Activated CD4-positive, alpha-beta T cell treated with anti-CD3 and anti-CD28 coated beads, Interleukin-2, amount 50 U/mL, for 16 hours (primary cell): ENCODE data around the gene C10orf88.

Experiments
- DNase-seq: peaks from one replicate; pipeline ENCODE4 v3.0.0-alpha.2; 2020

C10orf88 gene

GRCh38 chr10:122953902-122954730 lies at the start of gene C10orf88:
Gene C10orf88, minus strand, starts transcription at chr10:122954227. Its CDS starts 49 bp downstream, at chr10:122954178.
- DNase-seq = peak; percentile 98

- no peak for DNase-seq
Measured at GRCh38 chr10:123001370-123001769, 47.3 kb upstream of the C10orf88 start.

DNA sequence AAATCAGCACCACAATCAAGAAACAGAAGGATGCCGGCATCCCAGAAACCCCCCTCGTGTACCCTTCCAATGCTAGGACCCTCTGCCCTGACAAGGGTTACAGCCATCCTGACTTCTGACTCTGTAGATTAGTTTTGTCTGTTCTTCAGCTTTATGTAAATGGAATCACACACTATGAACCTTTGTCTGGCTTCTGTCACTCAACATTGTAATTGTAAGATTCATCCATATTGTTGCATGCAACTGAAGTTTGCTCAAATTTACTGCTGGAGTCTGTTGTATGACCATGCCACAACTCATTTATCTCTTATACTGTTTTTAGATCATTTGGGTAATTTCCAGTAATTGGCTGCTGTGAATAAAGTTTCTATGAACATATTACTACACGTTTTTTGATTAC lies 46.1 kb upstream of the C10orf88 start:
- no peak for DNase-seq

DNA sequence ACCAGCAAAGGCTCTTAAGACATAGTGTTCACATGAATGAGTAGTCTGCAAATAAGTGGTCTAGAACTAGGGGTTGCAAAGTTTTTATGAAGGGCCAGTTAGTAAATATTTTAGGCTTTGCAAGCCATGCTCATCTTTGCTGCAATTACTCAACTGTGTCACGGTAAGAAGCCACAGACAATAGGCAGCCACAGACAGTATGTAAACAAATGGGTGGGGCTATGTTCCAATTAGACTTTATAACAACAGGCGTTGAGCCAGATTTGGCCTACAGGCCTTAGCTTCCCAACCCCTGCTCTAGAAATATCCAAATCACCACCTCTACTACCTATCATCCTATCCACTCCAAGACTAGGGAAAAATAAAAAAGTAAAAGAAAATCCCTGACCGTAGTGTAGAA lies 45.3 kb upstream of the C10orf88 start:
- no peak for DNase-seq

DNA sequence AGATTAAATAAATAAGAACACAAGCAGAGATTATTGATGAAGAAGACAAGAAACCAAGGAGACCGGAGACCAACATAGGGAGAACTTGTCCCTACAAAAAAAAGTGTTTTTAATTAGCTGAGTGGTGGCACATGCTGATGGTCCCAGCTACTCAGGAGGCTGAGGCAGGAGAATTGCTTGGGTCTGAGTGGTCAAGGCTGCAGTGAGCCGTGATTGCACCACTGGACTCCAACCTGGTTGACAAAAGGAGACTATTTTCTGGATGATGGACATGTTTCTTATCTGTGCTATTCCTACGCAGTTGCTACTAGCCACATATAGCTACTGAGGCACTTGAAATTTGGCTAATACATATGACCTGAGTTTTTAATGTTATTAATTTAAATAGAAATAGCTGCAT lies 44.9 kb upstream of the C10orf88 start:
- no peak for DNase-seq

DNA sequence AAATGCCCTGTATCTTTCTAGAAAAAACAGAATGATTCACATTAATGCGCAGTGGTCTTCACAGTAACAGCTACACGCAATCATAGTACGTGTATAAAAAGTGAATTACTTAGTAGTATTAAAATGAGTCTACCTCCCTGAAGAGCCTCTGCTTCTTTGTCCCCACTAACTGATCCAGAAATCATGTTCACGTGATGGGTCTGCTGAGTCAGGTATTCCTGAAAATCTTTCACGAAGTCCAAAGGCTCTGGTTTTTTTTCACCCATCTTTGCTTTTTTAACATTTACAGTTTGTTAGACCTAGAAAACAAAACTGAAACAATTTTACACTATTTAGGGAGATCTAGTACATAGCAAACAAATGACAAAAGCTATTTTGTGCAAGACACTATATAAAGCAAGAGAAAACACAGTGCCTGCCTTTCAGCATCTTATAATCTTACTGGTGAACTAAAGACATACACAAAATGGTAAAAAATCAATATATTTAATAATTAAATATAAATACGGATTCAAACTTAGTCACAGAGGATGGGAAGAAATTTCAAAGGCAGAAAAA lies 44.4 kb upstream of the C10orf88 start:
- DNase-seq = no peak

DNA sequence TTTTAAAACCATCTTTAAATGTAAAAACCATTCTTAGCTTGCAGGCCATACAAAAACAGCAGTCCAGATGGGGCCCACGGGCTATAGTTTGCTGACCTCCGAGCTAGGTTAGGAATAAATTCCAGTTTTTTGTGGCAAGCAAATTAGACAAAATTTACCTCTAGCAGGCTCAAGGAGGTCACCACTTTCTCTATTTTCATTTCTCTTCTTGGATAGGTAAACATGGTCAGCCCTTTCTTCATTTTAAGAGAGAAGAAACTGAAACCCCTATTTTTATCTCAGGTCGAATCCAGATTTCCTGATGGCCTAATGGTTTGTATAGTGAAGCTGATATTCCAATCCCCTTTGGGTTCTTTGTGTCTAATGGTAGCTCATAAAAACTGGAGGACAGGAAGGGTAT lies 43.8 kb upstream of the C10orf88 start:
- no peak for DNase-seq

DNA sequence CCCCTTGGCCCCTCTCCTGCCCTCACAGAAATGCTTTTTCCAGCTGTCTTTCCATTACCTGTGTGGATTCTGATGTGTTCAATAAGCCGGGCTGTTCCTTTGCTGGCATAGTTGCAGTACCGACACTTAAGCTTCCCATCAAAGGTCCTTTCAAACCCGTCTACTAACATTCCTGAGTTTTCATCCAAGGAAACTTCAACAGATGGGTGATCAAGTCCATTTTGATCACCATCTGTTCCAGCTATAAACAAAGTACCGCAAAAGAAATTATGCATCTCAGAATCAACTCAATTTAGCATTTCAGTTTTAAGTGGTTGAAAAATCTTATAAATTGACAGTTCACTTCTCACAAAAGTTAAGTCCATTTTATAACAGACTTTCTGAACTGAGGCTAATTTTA lies 41.9 kb upstream of the C10orf88 start:
- no peak for DNase-seq

- no peak for DNase-seq
Measured at GRCh38 chr10:122993797-122994336, 39.8 kb upstream of the C10orf88 start.

DNA sequence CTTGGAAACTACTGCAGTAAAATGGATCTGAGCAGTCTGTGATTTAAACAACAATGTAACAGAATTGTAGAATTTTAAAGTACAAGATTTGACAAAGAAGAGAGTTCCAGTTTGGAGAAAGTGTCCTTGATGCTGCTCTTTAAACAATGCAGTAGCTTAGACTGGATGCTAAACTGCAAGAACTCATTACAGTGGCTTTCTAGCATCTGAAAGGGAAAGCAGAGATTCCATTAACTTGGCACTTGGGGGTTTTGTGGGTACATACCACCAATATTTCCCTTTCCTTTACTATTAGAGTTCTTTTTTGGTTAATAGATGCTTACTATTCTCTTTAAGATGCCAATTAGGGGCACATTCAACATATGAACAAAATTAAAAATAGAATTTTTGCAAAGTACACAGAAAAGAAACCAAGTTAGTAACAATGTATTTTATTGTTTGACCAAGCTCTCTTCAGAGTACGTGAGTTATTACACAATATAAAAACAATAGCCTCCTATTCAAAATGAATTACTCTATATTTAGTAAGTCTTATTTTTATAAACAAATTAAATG lies 38.1 kb upstream of the C10orf88 start:
- DNase-seq = no peak

DNA sequence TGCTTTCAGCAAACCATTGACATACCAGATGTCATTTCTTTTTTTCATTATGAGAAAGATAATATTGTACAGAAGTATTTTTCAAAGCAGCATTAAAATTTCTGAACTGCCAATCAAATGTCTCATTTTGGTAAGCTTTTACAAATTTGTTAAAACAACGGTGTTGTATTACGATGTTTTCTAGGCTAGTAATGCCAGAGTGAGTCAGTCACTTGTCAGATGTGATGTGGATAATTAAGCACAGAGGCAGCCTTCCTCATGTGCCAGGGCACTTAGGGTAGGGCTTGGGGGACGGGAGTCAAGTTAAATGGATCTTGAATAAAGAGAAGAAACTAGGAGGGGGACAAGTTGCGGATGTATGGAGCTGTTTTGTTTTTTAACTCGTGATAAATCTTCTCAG lies 36.3 kb upstream of the C10orf88 start:
- DNase-seq = no peak

- DNase-seq = no peak
Measured at GRCh38 chr10:122988501-122988900, 34.5 kb upstream of the C10orf88 start.

DNA sequence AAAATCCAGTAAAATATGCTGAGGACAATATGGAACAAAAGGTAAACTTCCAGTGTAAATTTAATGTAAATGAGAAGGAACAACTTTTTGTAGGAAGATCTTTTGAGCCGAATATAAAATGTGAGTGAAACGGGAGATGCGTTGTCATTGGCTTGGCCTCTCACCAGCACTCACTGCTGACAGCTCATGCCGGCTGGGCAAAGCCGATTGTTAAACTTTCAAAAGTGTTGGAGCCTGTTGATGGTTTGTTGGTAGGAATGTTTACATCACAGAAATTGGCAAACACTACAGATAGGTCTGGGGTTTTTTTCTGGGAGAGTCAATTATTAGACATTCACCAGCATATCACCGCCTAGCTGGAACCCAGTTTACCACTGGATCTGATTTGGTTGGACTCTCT lies 32.3 kb upstream of the C10orf88 start:
- no peak for DNase-seq

DNA sequence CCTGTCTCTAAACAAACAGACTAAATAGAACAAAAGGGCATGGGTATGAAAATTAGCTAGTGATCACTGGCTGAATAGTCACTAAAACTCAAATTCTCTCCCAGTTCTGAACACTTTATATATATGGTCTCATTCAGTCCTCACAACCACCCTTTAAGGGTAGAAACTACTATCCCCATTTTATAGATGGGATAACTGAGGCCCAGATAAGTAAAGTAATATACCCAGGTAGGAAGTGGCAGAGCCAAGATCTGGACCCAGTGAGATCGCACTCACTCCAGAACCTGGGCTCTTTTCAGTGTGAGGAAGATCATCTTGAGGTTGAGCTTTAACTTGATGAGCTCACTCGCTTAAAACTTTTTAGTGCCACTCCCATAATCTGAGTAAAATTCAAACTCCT lies 30.7 kb upstream of the C10orf88 start:
- DNase-seq = no peak

DNA sequence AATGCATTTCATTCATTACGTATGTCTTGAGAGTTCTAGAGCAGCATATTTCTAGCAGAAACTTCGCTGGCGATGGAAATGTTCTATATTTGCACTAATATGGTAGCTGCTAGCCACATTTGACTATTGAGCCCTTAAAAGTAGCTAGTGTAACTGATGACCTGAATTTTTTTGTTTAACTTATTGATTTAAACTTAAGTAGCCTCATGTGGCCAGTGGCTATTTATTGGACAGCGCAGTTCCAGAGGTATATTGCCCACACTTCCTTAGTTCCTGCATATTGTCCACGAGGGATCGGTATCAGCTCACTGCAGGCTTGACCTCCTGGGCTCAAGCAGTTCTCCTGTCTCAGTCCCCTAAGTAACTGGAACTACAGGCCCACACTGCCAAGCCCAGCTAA lies 29.9 kb upstream of the C10orf88 start:
- DNase-seq = no peak

- DNase-seq = peak; percentile 14
Measured at GRCh38 chr10:122981066-122981464, 27.0 kb upstream of the C10orf88 start.

GRCh38 chr10:122980209-122981065 lies 26.4 kb upstream of the C10orf88 start, which contains the start of gene PSTK:
Gene PSTK, plus strand, starts transcription at chr10:122980401. Its CDS starts 79 bp downstream, at chr10:122980480.
- DNase-seq = peak; percentile 93

DNA sequence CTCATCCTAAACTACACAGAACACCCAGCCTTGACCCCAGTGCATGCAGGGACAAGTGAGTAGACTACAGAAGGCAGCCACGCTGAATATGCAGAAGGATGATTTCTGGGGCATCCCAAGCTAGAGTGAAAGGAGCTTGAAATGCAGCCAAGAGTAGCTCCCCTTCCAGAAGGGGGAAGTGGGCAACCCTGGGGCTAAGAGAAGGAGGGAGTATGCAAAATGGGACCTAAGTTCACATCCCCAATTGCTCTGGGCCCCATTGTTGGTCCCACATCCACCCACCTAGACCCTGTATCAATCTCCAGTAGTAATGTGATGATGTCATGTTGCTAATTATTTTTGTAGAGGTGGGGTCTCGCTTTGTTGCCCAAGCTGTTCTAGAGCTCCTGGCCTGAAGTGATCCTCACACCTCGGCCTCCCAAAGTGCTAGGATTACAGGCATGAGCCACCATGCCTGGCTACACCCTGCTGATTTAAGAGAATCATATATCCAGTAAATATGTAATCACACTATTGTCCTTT lies 20.6 kb upstream of the C10orf88 start:
- DNase-seq = no peak

DNA sequence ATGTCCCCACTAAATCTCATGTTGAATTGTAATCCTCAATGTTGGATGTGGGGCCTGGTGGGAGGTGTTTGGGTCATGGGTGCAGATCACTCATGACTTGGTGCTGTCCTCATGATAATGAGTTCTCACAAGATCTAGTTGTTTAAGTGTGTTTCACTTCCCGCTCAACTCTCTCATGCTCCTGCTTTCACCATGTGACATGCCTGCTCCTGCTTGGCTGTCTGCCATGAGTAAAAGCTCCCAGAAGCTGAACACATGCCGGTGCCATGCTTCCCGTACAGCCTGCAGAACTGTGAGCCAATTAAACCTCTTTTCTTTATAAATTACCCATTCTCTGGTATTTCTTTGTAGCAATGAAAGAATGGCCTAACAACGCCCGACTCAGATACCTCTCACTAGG lies 20.0 kb upstream of the C10orf88 start:
- DNase-seq = no peak

GRCh38 chr10:122968698-122969097 lies 14.7 kb upstream of the C10orf88 start:
- no peak for DNase-seq

DNA sequence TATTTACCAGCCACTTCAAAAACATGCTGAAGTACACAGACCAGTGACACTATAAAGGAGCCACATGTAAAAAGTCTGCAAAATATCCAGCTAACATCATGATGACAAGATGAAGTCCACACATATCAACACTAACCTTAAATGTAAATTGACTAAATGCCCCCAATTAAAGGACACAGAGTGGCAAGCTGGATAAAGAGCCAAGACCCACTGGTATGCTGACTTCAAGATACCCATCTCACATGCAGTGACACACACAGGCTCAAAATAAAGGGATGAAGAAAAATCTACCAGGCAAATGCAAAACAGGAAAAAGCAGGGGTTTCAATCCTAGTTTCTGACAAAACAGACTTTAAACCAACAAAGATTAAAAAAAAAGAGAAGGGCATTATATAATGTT lies 12.9 kb upstream of the C10orf88 start:
- DNase-seq = no peak

DNA sequence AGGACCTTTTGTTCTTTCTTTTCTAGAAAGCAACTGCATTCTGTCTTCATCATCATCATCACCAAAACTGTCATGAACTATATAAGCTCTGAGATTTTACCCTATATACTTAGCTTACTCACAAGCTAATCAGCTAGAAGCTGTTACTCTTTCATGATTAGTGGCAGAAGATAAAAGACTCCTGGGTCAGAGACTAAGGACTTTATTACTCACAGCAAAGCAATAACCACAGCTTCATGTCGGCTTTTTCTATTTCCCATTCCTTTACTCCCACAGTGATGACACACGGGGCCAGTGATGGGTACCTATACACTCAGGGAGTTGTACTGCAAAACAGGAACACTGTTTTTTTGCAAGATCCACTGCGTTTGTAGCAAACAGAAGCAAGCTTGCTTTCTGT lies 8.4 kb upstream of the C10orf88 start:
- no peak for DNase-seq

DNA sequence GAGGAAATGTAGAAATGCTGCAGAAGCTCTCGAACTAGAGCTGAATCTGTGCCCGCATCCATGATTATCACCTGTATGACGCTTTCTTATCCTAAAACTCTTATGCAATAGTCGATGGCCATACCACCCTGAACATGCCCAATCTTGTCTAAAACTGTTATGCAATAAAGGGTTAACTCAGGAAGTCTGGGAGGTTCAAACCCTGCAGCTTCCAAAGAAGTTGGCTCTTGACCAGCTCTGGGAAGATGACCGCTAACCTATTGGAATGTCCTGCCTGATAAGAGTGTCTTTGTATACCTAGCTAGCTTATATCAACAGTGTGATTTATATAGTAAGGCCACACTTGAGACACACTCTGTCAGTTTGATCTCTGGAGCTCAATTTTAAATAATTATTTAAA lies 3.4 kb upstream of the C10orf88 start:
- DNase-seq = no peak
